Nucleus accumbens (tissue), 56 donors: ENCODE results near the gene SMURF1.
"Not testable (repeated sequence)": the region's sequence is repeated elsewhere in the genome, so short reads cannot be mapped to it uniquely, and the experiment has no call there.

Experiments
- DNase-seq, 56 donors: peaks; one replicate each; lab custom pipeline; 2025; lab: John Stamatoyannopoulos, UW

Gene SMURF1

GRCh38 chr7:99143853-99144672 lies at the start of gene SMURF1:
SMURF1 (minus strand) TSS chr7:99144108; CDS start chr7:99143780, 328 bp downstream.
- peak in 50 of 56 donors; percentile 2 to 77 (median 52) for DNase-seq

- no peak for DNase-seq
Observed at GRCh38 chr7:99191869-99192596, 48.1 kb upstream of the SMURF1 start.

- DNase-seq, result no peak
Observed at GRCh38 chr7:99190359-99191009, 46.6 kb upstream of the SMURF1 start.

GRCh38 chr7:99189222-99189621 lies 45.3 kb upstream of the SMURF1 start:
- DNase-seq, result no peak

GRCh38 chr7:99188221-99188620 lies 44.3 kb upstream of the SMURF1 start:
- no peak for DNase-seq

GRCh38 chr7:99184532-99185218 lies 40.8 kb upstream of the SMURF1 start:
- DNase-seq, result no peak

- no peak for DNase-seq
Observed at GRCh38 chr7:99180067-99180650, 36.3 kb upstream of the SMURF1 start.

- no peak for DNase-seq
Observed at GRCh38 chr7:99177165-99177564, 33.3 kb upstream of the SMURF1 start.

- DNase-seq, result no peak
Observed at GRCh38 chr7:99173787-99174186, 29.9 kb upstream of the SMURF1 start.

GRCh38 chr7:99171731-99172130 lies 27.8 kb upstream of the SMURF1 start:
- no peak for DNase-seq

- no peak for DNase-seq
Observed at GRCh38 chr7:99170730-99171074, 26.8 kb upstream of the SMURF1 start.

- DNase-seq, result no peak
Observed at GRCh38 chr7:99170065-99170729, 26.3 kb upstream of the SMURF1 start.

GRCh38 chr7:99167072-99167471 lies 23.2 kb upstream of the SMURF1 start:
- DNase-seq, result no peak

GRCh38 chr7:99165816-99166215 lies 21.9 kb upstream of the SMURF1 start:
- DNase-seq, result no peak

GRCh38 chr7:99163669-99164068 lies 19.8 kb upstream of the SMURF1 start:
- not testable (repeated sequence) for DNase-seq

- no peak for DNase-seq
Observed at GRCh38 chr7:99156649-99157048, 12.7 kb upstream of the SMURF1 start.

GRCh38 chr7:99155211-99155610 lies 11.3 kb upstream of the SMURF1 start:
- DNase-seq, result no peak

GRCh38 chr7:99146979-99147378 lies 3.1 kb upstream of the SMURF1 start:
- no peak for DNase-seq

GRCh38 chr7:99143521-99143852 lies 421 bp downstream of the SMURF1 start:
- no peak for DNase-seq
